ENCODE measurements around the gene SNORC. TPM values are rescaled to one million over a fixed set of nuclear protein-coding genes. Genes with fewer than 3 reads are reported as not detected.
"Not testable (repeated sequence)": the region's sequence is repeated elsewhere in the genome, so short reads cannot be mapped to it uniquely, and the experiment has no call there.

Gene SNORC
- total RNA-seq, 1 donor from 2014 or later = not detected

DNA sequence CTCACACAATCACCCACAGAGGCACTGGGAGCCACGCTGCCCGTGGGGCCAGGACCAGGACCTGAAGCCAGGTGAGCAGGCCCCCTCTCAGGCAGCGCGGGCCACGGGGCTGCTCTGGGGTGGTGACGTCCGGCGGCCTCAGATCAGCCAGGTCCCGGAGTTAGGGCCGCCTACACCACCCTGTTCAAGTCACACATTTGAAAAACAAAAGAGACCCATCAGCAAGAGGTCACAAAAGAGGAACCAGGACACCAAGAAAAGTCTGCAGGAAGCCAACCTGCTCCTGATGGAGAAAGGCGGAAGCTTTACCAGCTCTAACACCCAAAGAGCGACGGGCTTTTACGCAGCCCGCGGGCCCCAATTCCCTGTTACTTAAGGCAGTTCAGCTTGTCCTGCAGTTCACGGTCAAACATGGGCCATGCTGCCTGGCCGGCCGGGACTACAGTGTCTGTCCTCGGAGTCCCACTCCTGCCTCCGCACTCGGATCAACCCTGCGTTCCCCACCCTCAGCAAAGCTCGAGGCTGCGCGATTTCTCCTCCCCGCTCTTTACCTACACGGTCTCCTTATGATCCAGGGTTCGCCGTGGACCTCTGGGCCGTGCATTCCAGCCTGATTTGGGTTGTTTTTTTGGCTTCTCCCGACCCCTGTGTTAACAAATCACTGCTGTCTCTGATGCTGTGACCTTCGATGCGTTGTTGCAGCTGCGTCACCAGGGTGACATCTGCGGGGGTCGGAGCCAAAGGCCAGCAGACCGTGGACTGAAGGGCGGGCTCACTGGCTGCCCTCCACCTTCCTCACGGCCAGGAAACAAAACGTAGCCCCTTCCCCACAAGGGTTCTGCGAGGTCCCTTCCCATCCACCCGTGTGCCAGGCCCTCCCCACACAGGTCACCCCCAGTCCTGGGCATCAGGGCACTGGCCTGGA, 31.0 kb downstream of the SNORC start:
- Histone ChIP-seq H3K4me1 (no peaks in the 10 kb centered on the region), H3K27ac (no peak overlapping the region), H3K36me3 (no peaks in the 10 kb centered on the region), H3K4me3 (no peak overlapping the region), H3K27me3 (no peaks in the 10 kb centered on the region), H3K9me3 (no peaks in the 10 kb centered on the region)
- intact Hi-C loops (cut with DNase I) = no loop called here
- no peak for DNase-seq (ENCODE audit: low spot score in 2 of 2)
- TF ChIP-seq, protein P1, sequence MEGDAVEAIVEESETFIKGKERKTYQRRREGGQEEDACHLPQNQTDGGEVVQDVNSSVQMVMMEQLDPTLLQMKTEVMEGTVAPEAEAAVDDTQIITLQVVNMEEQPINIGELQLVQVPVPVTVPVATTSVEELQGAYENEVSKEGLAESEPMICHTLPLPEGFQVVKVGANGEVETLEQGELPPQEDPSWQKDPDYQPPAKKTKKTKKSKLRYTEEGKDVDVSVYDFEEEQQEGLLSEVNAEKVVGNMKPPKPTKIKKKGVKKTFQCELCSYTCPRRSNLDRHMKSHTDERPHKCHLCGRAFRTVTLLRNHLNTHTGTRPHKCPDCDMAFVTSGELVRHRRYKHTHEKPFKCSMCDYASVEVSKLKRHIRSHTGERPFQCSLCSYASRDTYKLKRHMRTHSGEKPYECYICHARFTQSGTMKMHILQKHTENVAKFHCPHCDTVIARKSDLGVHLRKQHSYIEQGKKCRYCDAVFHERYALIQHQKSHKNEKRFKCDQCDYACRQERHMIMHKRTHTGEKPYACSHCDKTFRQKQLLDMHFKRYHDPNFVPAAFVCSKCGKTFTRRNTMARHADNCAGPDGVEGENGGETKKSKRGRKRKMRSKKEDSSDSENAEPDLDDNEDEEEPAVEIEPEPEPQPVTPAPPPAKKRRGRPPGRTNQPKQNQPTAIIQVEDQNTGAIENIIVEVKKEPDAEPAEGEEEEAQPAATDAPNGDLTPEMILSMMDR (IDR thresholded peaks at IDR 0.05) = no peak

DNA sequence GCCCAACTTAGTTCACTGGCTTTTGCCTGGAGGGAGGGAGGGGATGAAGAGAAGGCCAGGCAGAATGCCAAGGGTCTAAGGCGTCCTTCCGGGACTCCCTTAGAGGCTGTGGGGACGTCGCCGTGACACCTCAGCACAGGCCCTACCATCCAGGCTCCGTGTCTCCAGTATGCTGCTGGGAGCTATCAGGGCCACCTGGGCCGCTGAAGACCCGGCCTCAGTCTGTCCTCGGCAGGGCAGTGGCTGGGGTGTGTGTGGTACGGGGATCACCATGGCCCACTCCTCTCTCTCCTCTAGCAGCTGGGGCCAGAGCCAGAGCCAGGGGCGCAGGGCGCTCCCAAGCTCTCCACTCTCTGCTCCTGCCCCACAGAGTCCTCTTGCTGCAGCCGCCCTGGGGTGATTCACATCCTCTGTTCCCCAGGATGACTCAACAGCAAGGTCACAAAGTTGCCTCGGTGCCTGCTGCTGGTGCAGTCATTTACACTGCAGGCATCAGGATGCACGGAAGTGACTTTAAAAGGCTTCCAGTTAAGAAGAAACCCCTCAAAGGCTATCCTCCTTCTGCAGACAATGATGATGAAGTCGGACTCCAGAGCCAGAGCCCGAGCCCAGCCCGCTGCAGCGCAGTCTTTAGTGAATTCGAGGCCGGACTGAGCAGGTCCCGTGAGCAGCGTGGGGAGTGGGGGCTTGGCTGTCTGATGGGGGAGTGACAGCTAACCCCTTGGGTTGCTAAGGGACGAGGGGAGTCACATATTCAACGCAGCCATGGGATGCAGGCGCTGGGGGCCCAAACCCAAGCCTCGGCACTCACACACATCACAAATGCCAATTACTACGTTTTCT, 31.9 kb downstream of the SNORC start:
- Histone ChIP-seq H3K27ac (no peak overlapping the region), H3K4me1 (no peaks in the 10 kb centered on the region), H3K4me3 (no peak overlapping the region), H3K9me3 (no peaks in the 10 kb centered on the region), H3K36me3 (no peaks in the 10 kb centered on the region), H3K27me3 (no peaks in the 10 kb centered on the region)
- TF ChIP-seq, protein P1 (IDR thresholded peaks at IDR 0.05) = no peak
- no peak for DNase-seq (ENCODE audit: low spot score in 2 of 2)
- intact Hi-C loops (cut with DNase I) = no loop called here

DNA sequence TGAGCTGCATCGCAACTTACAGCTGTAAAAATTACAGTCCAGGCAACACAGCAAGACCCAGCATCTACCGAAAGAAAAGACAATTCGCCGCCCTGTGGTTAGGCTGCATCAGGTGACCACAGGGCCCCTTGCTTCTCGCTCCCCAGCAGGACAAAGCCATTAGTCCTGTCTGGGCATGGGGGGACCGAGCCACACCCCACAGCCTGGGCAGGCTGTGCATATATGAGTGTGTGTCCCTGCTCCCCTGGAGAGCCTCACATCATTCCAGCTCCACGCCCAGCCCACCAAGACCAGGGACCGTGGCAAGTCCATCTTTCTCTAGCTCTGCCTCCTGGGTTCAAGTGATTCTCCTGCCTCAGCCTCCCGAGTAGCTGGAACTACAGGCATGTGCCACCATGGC, 33.9 kb downstream of the SNORC start:
- no peak overlapping the region for H3K4me3 ChIP-seq
- H3K27me3 ChIP-seq = no peaks in the 10 kb centered on the region
- H3K27ac ChIP-seq = no peak overlapping the region
- TF ChIP-seq, protein P1 (IDR thresholded peaks at IDR 0.05) = no peak
- no peak for DNase-seq (ENCODE audit: low spot score in 2 of 2)
- H3K4me1 ChIP-seq = no peaks in the 10 kb centered on the region
- no peaks in the 10 kb centered on the region for H3K9me3 ChIP-seq
- intact Hi-C loops (cut with DNase I) = no loop called here
- no peaks in the 10 kb centered on the region for H3K36me3 ChIP-seq

DNA sequence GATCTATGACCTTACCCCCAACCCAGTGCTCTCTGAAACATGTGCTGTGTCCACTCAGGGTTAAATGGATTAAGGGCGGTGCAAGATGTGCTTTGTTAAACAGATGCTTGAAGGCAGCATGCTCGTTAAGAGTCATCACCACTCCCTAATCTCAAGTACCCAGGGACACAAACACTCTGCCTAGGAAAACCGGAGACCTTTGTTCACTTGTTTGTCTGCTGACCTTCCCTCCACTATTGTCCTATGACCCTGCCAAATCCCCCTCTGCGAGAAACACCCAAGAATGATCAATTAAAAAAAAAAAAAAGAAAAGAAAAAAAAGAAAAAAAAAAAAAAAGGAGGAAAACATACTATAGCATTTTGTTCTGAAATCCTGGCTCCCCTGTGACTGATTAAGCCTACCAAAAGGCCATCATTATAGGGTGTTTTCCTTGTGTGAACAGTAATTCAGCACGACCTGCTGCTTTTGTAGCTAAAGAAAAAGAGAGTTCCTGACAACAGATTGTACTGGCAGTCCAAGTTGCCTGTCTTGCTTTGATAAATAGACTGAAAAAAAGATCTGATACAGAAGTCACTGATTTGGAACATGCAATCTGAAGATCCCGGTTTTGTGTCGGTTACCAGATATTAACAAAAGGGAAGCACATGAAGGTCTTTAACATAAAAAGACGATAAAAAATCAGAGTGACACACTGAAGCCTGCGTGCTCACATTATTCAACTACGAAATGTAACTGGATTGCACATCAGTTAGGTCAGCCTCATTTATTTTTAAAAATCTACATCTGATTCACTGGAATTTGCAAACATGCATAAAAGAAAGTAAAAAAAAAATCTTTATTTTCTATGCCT, 37.0 kb downstream of the SNORC start:
- H3K36me3 ChIP-seq; H3K4me3 ChIP-seq; H3K9me3 ChIP-seq; H3K27me3 ChIP-seq; DNase-seq (ENCODE audit: low spot score in 2 of 2); H3K27ac ChIP-seq; intact Hi-C loops (cut with DNase I); H3K4me1 ChIP-seq: not testable (repeated sequence)

DNA sequence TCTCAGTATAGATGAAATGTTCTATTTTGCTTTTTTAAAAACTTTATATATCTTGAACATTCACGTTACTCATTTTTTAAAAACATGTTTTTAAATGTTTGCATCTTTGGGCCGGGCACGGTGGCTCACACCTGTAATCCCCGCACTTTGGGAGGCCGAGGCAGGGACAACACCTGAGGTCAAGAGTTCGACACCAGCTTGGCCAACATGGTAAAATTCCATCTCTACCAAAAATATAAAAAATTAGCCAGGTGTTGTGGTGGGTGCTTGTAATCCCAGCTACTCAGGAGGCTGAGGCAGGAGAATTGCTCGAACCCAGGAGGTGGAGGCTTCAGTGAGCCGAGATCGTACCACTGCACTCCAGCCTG, 37.6 kb downstream of the SNORC start:
- H3K27me3 ChIP-seq; intact Hi-C loops (cut with DNase I); H3K4me3 ChIP-seq; H3K27ac ChIP-seq; H3K9me3 ChIP-seq; H3K4me1 ChIP-seq; DNase-seq (ENCODE audit: low spot score in 2 of 2); H3K36me3 ChIP-seq: not testable (repeated sequence)

DNA sequence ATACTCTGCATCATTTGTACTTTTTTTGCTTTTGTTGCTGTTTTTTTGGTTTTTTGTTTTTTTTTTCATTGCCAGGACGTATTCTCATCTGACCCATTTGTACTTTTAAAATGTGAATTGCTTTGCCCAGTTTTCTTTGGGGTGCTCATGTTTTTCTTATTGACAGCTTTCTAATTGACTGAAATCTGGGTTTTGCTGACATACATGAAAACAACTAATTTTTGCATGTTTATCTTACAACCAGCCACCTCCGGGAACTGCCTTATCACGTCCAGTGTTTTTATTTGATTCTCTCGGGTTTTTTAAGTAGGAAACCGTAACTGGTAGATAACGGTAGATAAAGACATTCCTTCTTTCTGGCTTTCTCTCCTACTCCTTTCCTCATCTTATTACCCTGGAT, 38.6 kb downstream of the SNORC start:
- TF ChIP-seq, protein P1 (IDR thresholded peaks at IDR 0.05) = no peak
- no peak overlapping the region for H3K27ac ChIP-seq

More for the DNA sequence above, 38.6 kb downstream of the SNORC start:
- no peaks in the 10 kb centered on the region for H3K4me1 ChIP-seq
- DNase-seq (ENCODE audit: low spot score in 2 of 2) = no peak
- H3K9me3 ChIP-seq = no peaks in the 10 kb centered on the region
- no peaks in the 10 kb centered on the region for H3K36me3 ChIP-seq
- H3K4me3 ChIP-seq = no peak overlapping the region
- intact Hi-C loops (cut with DNase I) = no loop called here
- H3K27me3 ChIP-seq = no peaks in the 10 kb centered on the region

All from ascending aorta (tissue), 2 donors.